Left ventricle myocardium inferior (tissue), 1 donor: Measurements from ENCODE around the gene NEU1. TPM values are rescaled to one million over a fixed set of nuclear protein-coding genes. Genes with fewer than 3 reads are reported as not detected.
A peak's percentile ranks its signal among the peaks of the same experiment; 100 is the strongest.

Source experiments
- DNase-seq: peaks from one replicate; pipeline ENCODE4 v3.0.0-alpha.2; 2020
- H3K27ac ChIP-seq: fragments of 200-600 bp; replicated peaks from 2 replicates; pipeline ENCODE4 v1.8.0; 2021
- H3K27me3 ChIP-seq: fragments of 200-600 bp; 2 replicates; pipeline ENCODE4 v1.8.0; 2021; ENCODE audit warnings: low read depth
- H3K36me3 ChIP-seq: fragments of 200-600 bp; 2 replicates; pipeline ENCODE4 v1.8.0; 2021
- H3K4me1 ChIP-seq: fragments of 200-600 bp; 2 replicates; pipeline ENCODE4 v1.8.0; 2021
- H3K4me3 ChIP-seq: fragments of 200-600 bp; 2 replicates; pipeline ENCODE4 v1.8.0; 2021; ENCODE audit warnings: mild to moderate bottlenecking, moderate library complexity
- H3K9me3 ChIP-seq: fragments of 200-600 bp; replicated peaks from 2 replicates; pipeline ENCODE4 v1.8.0; 2021
- CTCF ChIP-seq: fragments of 200-600 bp; IDR thresholded peaks from 2 replicates; pipeline ENCODE4 v1.8.0; 2021; ENCODE audit warnings: antibody characterized with exemption, mild to moderate bottlenecking, borderline replicate concordance
- intact Hi-C: fragments of 100-400 bp; cut with micrococcal nuclease; formaldehyde crosslinking; loops from one replicate; pipeline ENCODE4 v1.11.0; 2022
- total RNA-seq: library from RNA; stranded (reverse); fragmentation: NEBNext Ultra II Directional; extraction: Animal tissue kit (Norgen Biotek cat#: 25700); gene quantifications from one replicate; pipeline ENCODE4 v1.2.1, GENCODE V29; 2021
- donor health status: DM: no; HTN: yes; CAD: no; lungs with severe emphysema.

Gene NEU1
- total RNA-seq, 1 donor from 2014 or later = 26.0 TPM

- Histone ChIP-seq H3K9me3 (no peaks in the 10 kb centered on the region), H3K4me3 (no peak overlapping the region), H3K27me3 (peaks cover 26% of the 10 kb centered on the region), H3K27ac (no peak overlapping the region), H3K4me1 (peaks cover 17% of the 10 kb centered on the region), H3K36me3 (no peaks in the 10 kb centered on the region)
- DNase-seq = no peak
- no peak for TF ChIP-seq CTCF
- intact Hi-C loops = no loop called here
Observed at GRCh38 chr6:31906122-31906521, 43.5 kb upstream of the NEU1 start.

- Histone ChIP-seq H3K27me3 (peaks cover 19% of the 10 kb centered on the region), H3K4me3 (no peak overlapping the region), H3K36me3 (no peaks in the 10 kb centered on the region), H3K9me3 (no peaks in the 10 kb centered on the region), H3K27ac (no peak overlapping the region), H3K4me1 (peaks cover 24% of the 10 kb centered on the region)
- TF ChIP-seq CTCF = no peak
- intact Hi-C loops = no loop called here
- no peak for DNase-seq
Observed at GRCh38 chr6:31905041-31905440, 42.4 kb upstream of the NEU1 start.

GRCh38 chr6:31903957-31904356 is 41.3 kb upstream of the NEU1 start:
- no peak overlapping the region for H3K27ac ChIP-seq
- no peaks in the 10 kb centered on the region for H3K36me3 ChIP-seq
- no peaks in the 10 kb centered on the region for H3K9me3 ChIP-seq
- peaks cover 19% of the 10 kb centered on the region for H3K27me3 ChIP-seq
- no peak for DNase-seq
- H3K4me1 ChIP-seq = peaks cover 35% of the 10 kb centered on the region
- intact Hi-C loops = no loop called here
- TF ChIP-seq CTCF = no peak
- no peak overlapping the region for H3K4me3 ChIP-seq

GRCh38 chr6:31901953-31902643 is 39.5 kb upstream of the NEU1 start, which contains the start of gene ZBTB12:
Gene ZBTB12 (minus strand): TSS chr6:31902086. CDS start chr6:31901305, 781 bp downstream.
- intact Hi-C loops = no loop called here
- DNase-seq = peak; percentile 91

GRCh38 chr6:31901415-31901952 is 38.9 kb upstream of the NEU1 start:
- intact Hi-C loops = no loop called here
- Histone ChIP-seq H3K4me1 (peaks cover 58% of the 10 kb centered on the region), H3K36me3 (no peaks in the 10 kb centered on the region), H3K9me3 (no peaks in the 10 kb centered on the region), H3K4me3 (peak overlapping the region; percentile 80), H3K27me3 (peaks cover 4% of the 10 kb centered on the region), H3K27ac (peak overlapping the region; percentile 90)
- TF ChIP-seq CTCF = no peak
- DNase-seq = peak; percentile 69

More at GRCh38 chr6:31901953-31902643, 39.5 kb upstream of the NEU1 start, which contains the start of gene ZBTB12:
- Histone ChIP-seq H3K27ac (peak within 1 kb of the TSS; percentile 90), H3K27me3 (peaks cover 9% of the 10 kb centered on the region), H3K9me3 (no peaks in the 10 kb centered on the region), H3K4me1 (peaks cover 52% of the 10 kb centered on the region), H3K4me3 (peak within 1 kb of the TSS; percentile 80), H3K36me3 (no peaks in the 10 kb centered on the region)
- no peak for TF ChIP-seq CTCF
